C4-2B (cell line): ENCODE data around the gene BLVRB.

Source experiments
- CTCF ChIP-seq: fragments of 450-650 bp; conservative IDR thresholded peaks from 2 replicates; pipeline ENCODE4 v1.5.1; 2017; ENCODE audit warnings: mild to moderate bottlenecking
- ZFX ChIP-seq: fragments of 450-650 bp; IDR thresholded peaks from 2 replicates; pipeline ENCODE4 v1.6.1; 2017

GRCh38 chr19:40446263-40446784 is 19.2 kb downstream of the BLVRB start:
- TF ChIP-seq CTCF (no peak), ZFX (no peak)
